Measurements from ENCODE around the gene FTSJ3. TPM values are rescaled to one million over a fixed set of nuclear protein-coding genes. Genes with fewer than 3 reads are reported as not detected.

Gene FTSJ3
- total and polyA plus RNA-seq, 10 of the 15 experiments (the other 5 are each of a cell fraction or from before 2014, with no cell fraction given) = 17.2 to 79.2 (median 50.4) TPM

GRCh38 chr17:63833026-63833740, 5.7 kb upstream of the FTSJ3 start:
- H3K4me2 ChIP-seq (ENCODE audit: control insufficient read depth, insufficient read depth) = no peak overlapping the region
- H3K9ac ChIP-seq (ENCODE audit: control insufficient read depth, insufficient read depth, low read length) = no peak overlapping the region
- H3K36me3 ChIP-seq (ENCODE audit: control insufficient read depth in 2 of 2, insufficient read depth in 2 of 2, low read length in 1 of 2) = peaks cover 37 to 48% of the 10 kb centered on the region in 2 experiments
- RAD21 ChIA-PET (ENCODE audit: unreplicated experiment) = no interaction called here
- no peak overlapping the region for H3K27ac ChIP-seq (ENCODE audit: control insufficient read depth, insufficient read depth)
- H2AFZ ChIP-seq (ENCODE audit: control insufficient read depth, low read depth, low read length) = no peak overlapping the region
- DNase-seq (ENCODE audit: low read depth, low spot score) = no peak
- intact Hi-C loops (cut with micrococcal nuclease; ENCODE audit: unreplicated experiment) (no loop called here), in situ Hi-C loops (cut with MboI) (loop anchor here (25.0 kb wide), 1 partner anchor 396 kb away; the partner anchor contains the start of gene CYB561)
- no peaks in the 10 kb centered on the region for H4K20me1 ChIP-seq (ENCODE audit: control insufficient read depth, insufficient read depth)
- peak; percentile 11; the same call in 1 of the 2 replicates for TF ChIP-seq POLR2A (IDR thresholded peaks at IDR 0.05; ENCODE audit: low read depth, low read length)
- no peak for TF ChIP-seq RUNX3 (IDR thresholded peaks at IDR 0.05; ENCODE audit: low read length)
- SMC1A ChIA-PET (ENCODE audit: uncharacterized antibody, unreplicated experiment) = interaction anchor here (0.5 kb wide), 2 partner anchors 81 to 135 kb away, joined by 3 read pairs; no protein-coding TSS in a partner anchor
- CTCF ChIA-PET = interaction anchor here (0.7 to 2.2 kb wide), 3 partner anchors 11 to 65 kb away, joined by 3 to 8 read pairs (median 3); no protein-coding TSS in a partner anchor
- peaks cover 27% of the 10 kb centered on the region for H3K79me2 ChIP-seq (ENCODE audit: control insufficient read depth, insufficient read depth, low read length)
- ATAC-seq = no peak
- no peak overlapping the region for H3K4me3 ChIP-seq
- 94% methylated on average over 14 of the region's 14 CpGs for WGBS (ENCODE audit: insufficient coverage, insufficient replicate concordance, low lambda C conversion rate, missing lambda C conversion rate)
- no peaks in the 10 kb centered on the region for H3K27me3 ChIP-seq (replicated peaks in 1 of 2; ENCODE audit: control insufficient read depth in 2 of 2, insufficient read depth in 2 of 2, low read length in 1 of 2)
- no peaks in the 10 kb centered on the region for H3K9me3 ChIP-seq (replicated peaks; ENCODE audit: control insufficient read depth, insufficient read depth, low read length)
- H3K4me1 ChIP-seq (ENCODE audit: control insufficient read depth, insufficient read depth, low read length) = peaks cover 10% of the 10 kb centered on the region
- FAIRE-seq = no peak
- no TSS peak for BruUV-seq (replicated peaks)
- POLR2A ChIA-PET = interaction anchor here (1.0 to 1.1 kb wide), 2 partner anchors 8 to 60 kb away, joined by 3 read pairs; partner anchors contain the start of gene CCDC47

DNA sequence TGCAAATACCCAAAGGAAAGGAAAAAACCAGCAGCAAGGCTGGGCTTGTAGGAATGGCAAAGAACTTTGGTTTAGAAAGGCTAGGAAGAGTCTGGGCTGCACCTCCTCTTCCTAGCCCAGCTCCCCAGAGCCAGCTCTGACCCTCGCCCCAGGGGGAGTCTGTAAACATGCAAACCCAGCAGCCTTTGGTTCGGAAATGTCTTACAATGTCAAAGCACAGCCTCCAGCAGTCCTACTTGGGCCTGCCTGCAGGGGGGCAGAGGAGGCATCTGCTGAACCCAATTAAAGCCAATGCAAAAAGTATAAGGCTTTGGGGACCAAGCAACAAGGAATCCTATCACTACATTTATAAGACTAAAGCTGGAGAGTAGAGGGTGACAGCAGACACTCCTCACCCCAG, 5.0 kb upstream of the FTSJ3 start:
- Histone ChIP-seq H3K27me3 (replicated peaks in 1 of 2; ENCODE audit: control insufficient read depth in 2 of 2, insufficient read depth in 2 of 2, low read length in 1 of 2) (no peaks in the 10 kb centered on the region), H3K79me2 (ENCODE audit: control insufficient read depth, insufficient read depth, low read length) (peaks cover 29% of the 10 kb centered on the region), H3K9ac (ENCODE audit: control insufficient read depth, insufficient read depth, low read length) (no peak overlapping the region), H3K9me3 (replicated peaks; ENCODE audit: control insufficient read depth, insufficient read depth, low read length) (no peaks in the 10 kb centered on the region), H3K36me3 (ENCODE audit: control insufficient read depth in 2 of 2, insufficient read depth in 2 of 2, low read length in 1 of 2) (peaks cover 37 to 48% of the 10 kb centered on the region in 2 experiments), H3K4me2 (ENCODE audit: control insufficient read depth, insufficient read depth) (no peak overlapping the region), H4K20me1 (ENCODE audit: control insufficient read depth, insufficient read depth) (no peaks in the 10 kb centered on the region), H3K4me3 (no peak overlapping the region), H3K4me1 (ENCODE audit: control insufficient read depth, insufficient read depth, low read length) (peaks cover 10% of the 10 kb centered on the region), H2AFZ (ENCODE audit: control insufficient read depth, low read depth, low read length) (no peak overlapping the region), H3K27ac (ENCODE audit: control insufficient read depth, insufficient read depth) (no peak overlapping the region)
- intact Hi-C loops (cut with micrococcal nuclease; ENCODE audit: unreplicated experiment) (no loop called here), in situ Hi-C loops (cut with MboI) (loop anchor here (25.0 kb wide), 1 partner anchor 395 kb away; the partner anchor contains the start of gene CYB561)
- WGBS (ENCODE audit: insufficient coverage, insufficient replicate concordance, low lambda C conversion rate, missing lambda C conversion rate) = 53% methylated on average over 2 of the region's 2 CpGs
- no peak for DNase-seq (ENCODE audit: low read depth, low spot score)
- no peak for FAIRE-seq
- ChIA-PET SMC1A (ENCODE audit: uncharacterized antibody, unreplicated experiment) (no interaction called here), CTCF (interaction anchor here (0.6 to 0.8 kb wide), 3 partner anchors 8 to 402 kb away, joined by 3 read pairs; no protein-coding TSS in a partner anchor), RAD21 (ENCODE audit: unreplicated experiment) (no interaction called here), POLR2A (interaction anchor here (1.1 kb wide), 1 partner anchor 9 kb away, joined by 3 read pairs; no protein-coding TSS in a partner anchor)
- BruUV-seq (replicated peaks) = TSS peak; percentile 34
- no peak for ATAC-seq
- TF ChIP-seq EED (IDR thresholded peaks at IDR 0.05; ENCODE audit: low read depth) (no peak), FOXK2 (IDR thresholded peaks at IDR 0.05) (no peak), TCF3 (IDR thresholded peaks at IDR 0.05; ENCODE audit: borderline replicate concordance, insufficient read depth, low read depth, low read length) (no peak), KLF5 (IDR thresholded peaks at IDR 0.05; ENCODE audit: partially characterized antibody) (no peak), RBBP5 (conservative IDR thresholded peaks at IDR 0.05) (no peak)
- TF ChIP-seq, protein P1, sequence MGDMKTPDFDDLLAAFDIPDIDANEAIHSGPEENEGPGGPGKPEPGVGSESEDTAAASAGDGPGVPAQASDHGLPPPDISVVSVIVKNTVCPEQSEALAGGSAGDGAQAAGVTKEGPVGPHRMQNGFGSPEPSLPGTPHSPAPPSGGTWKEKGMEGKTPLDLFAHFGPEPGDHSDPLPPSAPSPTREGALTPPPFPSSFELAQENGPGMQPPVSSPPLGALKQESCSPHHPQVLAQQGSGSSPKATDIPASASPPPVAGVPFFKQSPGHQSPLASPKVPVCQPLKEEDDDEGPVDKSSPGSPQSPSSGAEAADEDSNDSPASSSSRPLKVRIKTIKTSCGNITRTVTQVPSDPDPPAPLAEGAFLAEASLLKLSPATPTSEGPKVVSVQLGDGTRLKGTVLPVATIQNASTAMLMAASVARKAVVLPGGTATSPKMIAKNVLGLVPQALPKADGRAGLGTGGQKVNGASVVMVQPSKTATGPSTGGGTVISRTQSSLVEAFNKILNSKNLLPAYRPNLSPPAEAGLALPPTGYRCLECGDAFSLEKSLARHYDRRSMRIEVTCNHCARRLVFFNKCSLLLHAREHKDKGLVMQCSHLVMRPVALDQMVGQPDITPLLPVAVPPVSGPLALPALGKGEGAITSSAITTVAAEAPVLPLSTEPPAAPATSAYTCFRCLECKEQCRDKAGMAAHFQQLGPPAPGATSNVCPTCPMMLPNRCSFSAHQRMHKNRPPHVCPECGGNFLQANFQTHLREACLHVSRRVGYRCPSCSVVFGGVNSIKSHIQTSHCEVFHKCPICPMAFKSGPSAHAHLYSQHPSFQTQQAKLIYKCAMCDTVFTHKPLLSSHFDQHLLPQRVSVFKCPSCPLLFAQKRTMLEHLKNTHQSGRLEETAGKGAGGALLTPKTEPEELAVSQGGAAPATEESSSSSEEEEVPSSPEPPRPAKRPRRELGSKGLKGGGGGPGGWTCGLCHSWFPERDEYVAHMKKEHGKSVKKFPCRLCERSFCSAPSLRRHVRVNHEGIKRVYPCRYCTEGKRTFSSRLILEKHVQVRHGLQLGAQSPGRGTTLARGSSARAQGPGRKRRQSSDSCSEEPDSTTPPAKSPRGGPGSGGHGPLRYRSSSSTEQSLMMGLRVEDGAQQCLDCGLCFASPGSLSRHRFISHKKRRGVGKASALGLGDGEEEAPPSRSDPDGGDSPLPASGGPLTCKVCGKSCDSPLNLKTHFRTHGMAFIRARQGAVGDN (IDR thresholded peaks at IDR 0.05) = no peak
